ENCODE data around the gene TICRR.
"Not testable (repeated sequence)": the region's sequence is repeated elsewhere in the genome, so short reads cannot be mapped to it uniquely, and the experiment has no call there.

Gene TICRR

GRCh38 chr15:89533861-89534544, 41.3 kb upstream of the TICRR start:
- H3K4me3 ChIP-seq (ENCODE audit: low read depth, low read length) = no peak overlapping the region
- TF ChIP-seq CTCF (IDR thresholded peaks at IDR 0.05; ENCODE audit: low read depth, low read length) = no peak

- no peak for TF ChIP-seq CTCF (IDR thresholded peaks at IDR 0.05; ENCODE audit: low read depth, low read length)
- no peak overlapping the region for H3K4me3 ChIP-seq (ENCODE audit: low read depth, low read length)
Observed at GRCh38 chr15:89539027-89539426, 36.2 kb upstream of the TICRR start.

- TF ChIP-seq CTCF (IDR thresholded peaks at IDR 0.05; ENCODE audit: low read depth, low read length) = no peak
- H3K4me3 ChIP-seq (ENCODE audit: low read depth, low read length) = no peak overlapping the region
Observed at GRCh38 chr15:89542369-89542768, 32.9 kb upstream of the TICRR start.

- no peak for TF ChIP-seq CTCF (IDR thresholded peaks at IDR 0.05; ENCODE audit: low read depth, low read length)
- H3K4me3 ChIP-seq (ENCODE audit: low read depth, low read length) = no peak overlapping the region
Observed at GRCh38 chr15:89543389-89543788, 31.9 kb upstream of the TICRR start.

- H3K4me3 ChIP-seq (ENCODE audit: low read depth, low read length) = not testable (repeated sequence)
Observed at GRCh38 chr15:89549138-89549537, 26.1 kb upstream of the TICRR start.

GRCh38 chr15:89550427-89550826, 24.8 kb upstream of the TICRR start:
- TF ChIP-seq CTCF (IDR thresholded peaks at IDR 0.05; ENCODE audit: low read depth, low read length) = no peak

GRCh38 chr15:89551550-89551949, 23.7 kb upstream of the TICRR start:
- no peak overlapping the region for H3K4me3 ChIP-seq (ENCODE audit: low read depth, low read length)
- no peak for TF ChIP-seq CTCF (IDR thresholded peaks at IDR 0.05; ENCODE audit: low read depth, low read length)

More at GRCh38 chr15:89550427-89550826, 24.8 kb upstream of the TICRR start:
- no peak overlapping the region for H3K4me3 ChIP-seq (ENCODE audit: low read depth, low read length)

GRCh38 chr15:89553632-89554031, 21.6 kb upstream of the TICRR start:
- H3K4me3 ChIP-seq (ENCODE audit: low read depth, low read length) = no peak overlapping the region
- TF ChIP-seq CTCF (IDR thresholded peaks at IDR 0.05; ENCODE audit: low read depth, low read length) = no peak
